ENCODE data around the gene ADAMTSL2.

Gene ADAMTSL2

GRCh38 chr9:133547116-133547515 is 12.6 kb downstream of the ADAMTSL2 start:
- no peak overlapping the region for H3K4me2 ChIP-seq (ENCODE audit: low read length)
- H3K9ac ChIP-seq (ENCODE audit: low read length) = no peak overlapping the region
- H3K27me3 ChIP-seq (ENCODE audit: low read depth, low read length) = peaks cover 5% of the 10 kb centered on the region; the same call in 1 of the 2 replicates
- no peaks in the 10 kb centered on the region for H3K4me1 ChIP-seq (ENCODE audit: low read length)
- H3K4me3 ChIP-seq (ENCODE audit: low read length) = no peak overlapping the region
- no peaks in the 10 kb centered on the region for H3K36me3 ChIP-seq (replicated peaks; ENCODE audit: low read depth, low read length)
- TF ChIP-seq EZH2phosphoT487 (IDR thresholded peaks at IDR 0.05; ENCODE audit: low read depth) (no peak), CTCF (IDR thresholded peaks at IDR 0.05; ENCODE audit: low read depth, low read length) (no peak)
- no peaks in the 10 kb centered on the region for H3K79me2 ChIP-seq (ENCODE audit: low read length)
- no peaks in the 10 kb centered on the region for H3K9me3 ChIP-seq (ENCODE audit: insufficient read depth, low read length)
- no peak overlapping the region for H3K27ac ChIP-seq (ENCODE audit: low read length)
- 0 out of 2 replicates have a peak, but pooled peaks cover 3% of the 10 kb centered on the region for H4K20me1 ChIP-seq (ENCODE audit: insufficient read depth, low read length)
- no peak overlapping the region for H2AFZ ChIP-seq (ENCODE audit: low read depth, low read length)

GRCh38 chr9:133551446-133551845 is 16.9 kb downstream of the ADAMTSL2 start:
- Histone ChIP-seq H3K9me3 (ENCODE audit: insufficient read depth, low read length) (no peaks in the 10 kb centered on the region), H3K79me2 (ENCODE audit: low read length) (no peaks in the 10 kb centered on the region), H4K20me1 (ENCODE audit: insufficient read depth, low read length) (no peaks in the 10 kb centered on the region), H3K4me1 (ENCODE audit: low read length) (no peaks in the 10 kb centered on the region), H3K4me2 (ENCODE audit: low read length) (no peak overlapping the region), H3K9ac (ENCODE audit: low read length) (no peak overlapping the region), H3K27ac (ENCODE audit: low read length) (no peak overlapping the region), H2AFZ (ENCODE audit: low read depth, low read length) (no peak overlapping the region), H3K27me3 (ENCODE audit: low read depth, low read length) (no peaks in the 10 kb centered on the region), H3K36me3 (replicated peaks; ENCODE audit: low read depth, low read length) (no peaks in the 10 kb centered on the region), H3K4me3 (ENCODE audit: low read length) (no peak overlapping the region)
- TF ChIP-seq EZH2phosphoT487 (IDR thresholded peaks at IDR 0.05; ENCODE audit: low read depth) (no peak), CTCF (IDR thresholded peaks at IDR 0.05; ENCODE audit: low read depth, low read length) (no peak)

GRCh38 chr9:133552236-133552635 is 17.7 kb downstream of the ADAMTSL2 start:
- Histone ChIP-seq H3K4me3 (ENCODE audit: low read length) (no peak overlapping the region), H3K4me2 (ENCODE audit: low read length) (no peak overlapping the region), H3K9me3 (ENCODE audit: insufficient read depth, low read length) (no peaks in the 10 kb centered on the region), H4K20me1 (ENCODE audit: insufficient read depth, low read length) (no peaks in the 10 kb centered on the region), H3K9ac (ENCODE audit: low read length) (no peak overlapping the region), H3K79me2 (ENCODE audit: low read length) (no peaks in the 10 kb centered on the region), H3K27ac (ENCODE audit: low read length) (no peak overlapping the region), H2AFZ (ENCODE audit: low read depth, low read length) (no peak overlapping the region), H3K27me3 (ENCODE audit: low read depth, low read length) (no peaks in the 10 kb centered on the region), H3K4me1 (ENCODE audit: low read length) (no peaks in the 10 kb centered on the region), H3K36me3 (replicated peaks; ENCODE audit: low read depth, low read length) (no peaks in the 10 kb centered on the region)
- TF ChIP-seq EZH2phosphoT487 (IDR thresholded peaks at IDR 0.05; ENCODE audit: low read depth) (no peak), CTCF (IDR thresholded peaks at IDR 0.05; ENCODE audit: low read depth, low read length) (no peak)

- Histone ChIP-seq H2AFZ (ENCODE audit: low read depth, low read length) (no peak overlapping the region), H3K9ac (ENCODE audit: low read length) (no peak overlapping the region), H3K27me3 (ENCODE audit: low read depth, low read length) (no peaks in the 10 kb centered on the region), H3K9me3 (ENCODE audit: insufficient read depth, low read length) (no peaks in the 10 kb centered on the region), H4K20me1 (ENCODE audit: insufficient read depth, low read length) (no peaks in the 10 kb centered on the region), H3K79me2 (ENCODE audit: low read length) (no peaks in the 10 kb centered on the region), H3K4me2 (ENCODE audit: low read length) (no peak overlapping the region), H3K4me1 (ENCODE audit: low read length) (no peaks in the 10 kb centered on the region), H3K36me3 (replicated peaks; ENCODE audit: low read depth, low read length) (no peaks in the 10 kb centered on the region), H3K4me3 (ENCODE audit: low read length) (no peak overlapping the region), H3K27ac (ENCODE audit: low read length) (no peak overlapping the region)
- TF ChIP-seq EZH2phosphoT487 (IDR thresholded peaks at IDR 0.05; ENCODE audit: low read depth) (no peak), CTCF (IDR thresholded peaks at IDR 0.05; ENCODE audit: low read depth, low read length) (no peak)
These were observed 18.6 kb downstream of the ADAMTSL2 start for GRCh38 chr9:133553123-133553522.
